NCI-H510A (cell line): ENCODE data around the gene HM13.
A peak's percentile ranks its signal among the peaks of the same experiment; 100 is the strongest.
"Not testable (repeated sequence)": the region's sequence is repeated elsewhere in the genome, so short reads cannot be mapped to it uniquely, and the experiment has no call there.

ENCODE experiments used
- DNase-seq: peaks from one replicate; lab custom pipeline; 2025; lab: John Stamatoyannopoulos, UW

Gene HM13

DNA sequence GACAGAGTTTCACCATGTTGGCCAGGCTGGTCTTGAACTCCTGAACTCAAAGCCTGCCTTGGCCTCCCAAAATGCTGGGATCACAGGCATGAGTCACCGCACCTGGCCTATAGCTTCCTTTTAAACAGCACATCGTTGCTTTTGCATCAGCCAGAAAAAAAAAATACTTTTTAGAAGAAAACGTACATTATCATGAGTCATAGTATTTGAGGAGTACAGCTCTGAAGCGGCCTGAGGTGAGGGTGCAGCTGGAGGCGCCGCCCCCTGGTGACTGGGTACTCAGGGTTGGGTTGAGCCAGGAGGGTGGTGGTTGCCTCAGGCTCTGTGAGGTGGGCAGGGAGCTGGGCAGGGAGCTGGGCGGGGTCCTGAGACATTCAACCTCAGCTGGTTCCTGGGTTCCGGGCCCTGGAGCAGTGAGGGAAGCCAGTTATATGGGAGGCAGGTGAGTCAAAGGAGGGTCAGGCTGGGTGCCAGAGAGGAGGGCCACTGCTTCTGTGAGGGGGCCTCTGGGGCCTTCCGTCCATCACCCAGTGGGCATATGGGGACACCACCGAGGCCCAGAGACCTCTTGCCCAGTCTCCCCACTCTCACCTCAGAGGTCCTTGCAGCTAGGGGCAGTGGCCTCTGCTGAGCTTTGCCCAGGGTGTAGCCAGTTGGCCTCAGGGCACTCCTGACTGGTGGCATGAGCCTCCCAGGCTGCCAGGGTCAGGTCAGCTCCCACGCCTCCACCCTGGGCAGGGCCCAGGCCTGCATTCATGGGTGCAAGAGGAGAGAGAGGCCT lies 79.2 kb downstream of the HM13 start:
- no peak for DNase-seq

DNA sequence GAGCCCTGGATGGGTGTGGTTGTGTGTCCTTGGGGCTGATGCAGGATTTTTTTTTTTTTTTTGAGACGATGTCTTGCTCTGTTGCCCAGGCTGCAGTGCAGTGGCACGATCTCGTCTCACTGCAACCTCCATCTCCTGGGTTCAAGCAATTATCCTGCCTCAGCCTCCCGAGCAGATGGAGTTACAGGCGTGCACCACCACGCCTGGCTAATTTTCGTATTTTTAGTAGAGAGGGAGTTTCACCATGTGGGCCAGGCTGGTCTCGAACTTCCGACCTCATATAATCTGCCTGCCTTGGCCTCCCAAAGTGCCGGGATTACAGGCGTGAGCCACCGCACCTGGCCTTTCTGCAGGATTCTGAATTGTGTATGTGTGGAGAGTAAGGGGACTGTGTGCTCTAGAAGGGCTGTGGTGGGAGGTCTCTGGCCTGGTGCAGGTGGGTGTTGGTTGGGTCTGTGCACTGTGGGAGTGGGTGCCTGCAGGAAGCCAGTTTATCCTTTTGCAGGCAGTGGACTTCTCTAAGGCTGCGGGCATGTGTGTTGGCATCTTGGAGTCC lies 79.8 kb downstream of the HM13 start:
- no peak for DNase-seq

DNA sequence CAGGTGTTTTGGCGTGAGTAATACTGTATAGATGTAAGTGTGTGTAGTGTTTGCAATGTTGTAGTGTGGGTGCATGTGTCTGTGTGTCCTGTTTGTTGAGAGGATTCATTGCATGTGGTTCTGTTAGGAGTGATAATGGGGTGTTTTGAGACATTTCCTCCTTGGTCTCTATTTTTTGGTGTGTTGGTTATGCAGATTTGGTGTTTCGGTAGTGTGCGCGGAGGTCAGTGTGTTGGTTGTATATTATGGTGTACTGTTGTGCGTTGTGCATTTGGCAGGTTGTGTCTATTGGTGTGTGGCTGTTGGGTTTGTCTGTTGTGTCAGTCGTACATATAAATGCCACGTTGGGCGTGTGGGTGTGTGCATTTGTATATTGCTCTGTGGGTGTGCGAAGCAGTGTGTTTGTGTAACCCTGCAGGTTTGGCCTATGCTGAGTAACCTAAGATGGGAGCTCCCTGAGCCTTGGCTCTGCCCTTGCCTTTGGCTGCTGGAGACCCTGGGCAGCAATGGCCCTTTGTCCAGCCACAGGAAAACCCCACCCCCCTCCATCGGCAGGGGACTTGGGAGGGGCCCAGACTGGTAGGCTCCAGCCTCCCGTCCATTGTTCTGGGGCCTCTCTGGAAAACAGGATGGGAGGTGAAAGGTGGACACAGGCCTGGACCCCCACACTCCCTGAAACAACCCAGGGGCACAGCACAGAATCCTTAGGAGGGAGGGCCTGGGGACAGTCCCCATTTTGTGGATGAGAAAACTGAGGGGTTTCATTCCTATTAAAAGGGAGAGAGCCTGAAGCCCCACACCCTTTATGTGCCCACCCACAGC lies 80.5 kb downstream of the HM13 start:
- no peak for DNase-seq

DNA sequence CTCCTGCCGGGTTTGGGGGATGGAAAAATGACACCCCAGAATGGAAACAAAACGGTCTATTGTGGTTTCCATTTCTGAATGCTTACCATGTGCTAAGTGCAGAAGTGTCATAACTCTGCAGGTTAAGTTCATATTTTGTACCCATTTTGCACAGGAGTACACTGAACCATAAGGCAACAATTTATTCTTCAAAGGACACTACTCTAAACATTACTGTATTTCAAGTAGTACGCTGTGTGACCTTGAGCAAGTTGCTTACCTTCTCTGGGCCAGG lies 81.1 kb downstream of the HM13 start:
- DNase-seq, result no peak

DNA sequence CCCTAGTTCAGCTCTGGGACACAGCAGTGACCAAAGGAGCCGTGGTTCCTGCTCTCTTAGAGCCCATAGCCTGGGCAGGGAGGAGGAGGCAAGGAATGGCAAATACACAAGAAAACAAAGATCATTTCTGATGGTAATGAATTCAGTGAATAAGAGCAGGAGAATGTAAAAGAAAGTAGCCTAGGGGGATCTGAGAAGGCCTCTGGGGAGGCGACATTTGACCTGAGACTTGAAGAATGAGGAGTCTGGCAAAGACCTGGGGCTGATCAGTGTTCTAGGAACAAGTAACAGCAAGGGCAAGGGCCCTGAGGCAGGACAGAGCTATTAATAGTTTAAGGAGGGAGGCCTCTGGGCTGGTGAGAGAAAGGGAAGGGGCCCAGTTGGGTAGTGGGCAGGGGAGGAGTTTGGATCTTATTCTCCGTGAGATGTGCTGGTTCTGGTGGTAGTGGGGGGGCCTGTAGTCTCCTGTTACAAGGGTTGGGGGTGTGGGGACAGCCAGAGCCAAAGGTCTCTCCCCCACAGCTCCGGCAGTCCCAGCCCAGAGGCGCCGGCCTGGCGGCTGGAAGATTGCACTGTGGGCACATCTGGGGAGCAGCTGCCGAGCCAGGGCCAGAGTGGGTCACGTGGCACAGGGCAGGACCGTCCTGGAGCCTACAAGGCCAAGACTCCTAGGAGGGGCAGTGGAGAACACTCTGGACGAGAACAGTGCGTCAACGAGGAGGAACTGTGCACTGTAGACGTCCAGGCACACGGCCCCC lies 81.6 kb downstream of the HM13 start:
- DNase-seq, result no peak

DNA sequence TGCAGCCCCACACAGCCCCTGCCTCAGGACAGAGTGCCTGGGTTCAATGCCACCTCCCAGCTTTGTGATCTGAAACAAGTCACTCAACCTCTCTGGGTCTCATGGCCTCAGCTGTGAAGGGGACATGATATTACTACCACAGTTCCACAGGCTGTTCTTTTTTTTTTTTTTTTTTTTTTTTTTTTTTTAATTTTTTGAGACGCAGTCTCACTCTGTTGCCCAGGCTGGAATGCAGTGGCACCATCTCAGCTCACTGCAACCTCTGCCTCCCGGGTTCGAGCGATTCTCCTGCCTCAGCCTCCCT lies 82.1 kb downstream of the HM13 start:
- not testable (repeated sequence) for DNase-seq

DNA sequence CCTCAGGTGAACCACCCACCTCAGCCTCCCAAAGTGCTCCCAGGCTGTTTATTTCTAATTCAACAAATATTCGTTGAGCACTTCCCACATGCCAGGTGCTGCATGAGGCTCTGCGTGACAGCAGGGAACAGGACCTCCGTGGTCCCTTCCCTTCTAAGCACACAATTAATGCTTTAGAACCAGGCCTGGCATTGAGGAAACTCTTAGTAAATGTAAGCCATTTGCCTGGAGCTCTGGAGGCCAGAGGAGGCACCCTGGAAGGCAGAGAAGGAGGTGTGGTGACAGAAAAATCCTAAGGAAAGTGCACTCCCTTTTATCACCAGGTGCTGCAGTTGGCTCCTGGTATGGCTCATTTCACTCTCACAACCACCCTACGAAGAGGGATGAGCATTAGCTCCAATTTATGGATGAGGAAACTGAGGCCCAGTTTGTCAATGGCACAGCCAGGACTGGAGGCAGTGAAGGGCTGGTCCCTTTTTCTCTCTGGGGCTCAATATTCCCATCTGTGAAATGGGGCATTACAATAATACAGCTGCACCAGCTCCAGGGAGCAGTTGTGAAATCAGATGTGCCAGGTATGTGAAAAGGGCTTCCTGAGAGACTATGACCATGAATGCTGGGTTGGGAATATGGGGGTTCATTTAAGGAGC lies 82.7 kb downstream of the HM13 start:
- DNase-seq, result no peak

DNA sequence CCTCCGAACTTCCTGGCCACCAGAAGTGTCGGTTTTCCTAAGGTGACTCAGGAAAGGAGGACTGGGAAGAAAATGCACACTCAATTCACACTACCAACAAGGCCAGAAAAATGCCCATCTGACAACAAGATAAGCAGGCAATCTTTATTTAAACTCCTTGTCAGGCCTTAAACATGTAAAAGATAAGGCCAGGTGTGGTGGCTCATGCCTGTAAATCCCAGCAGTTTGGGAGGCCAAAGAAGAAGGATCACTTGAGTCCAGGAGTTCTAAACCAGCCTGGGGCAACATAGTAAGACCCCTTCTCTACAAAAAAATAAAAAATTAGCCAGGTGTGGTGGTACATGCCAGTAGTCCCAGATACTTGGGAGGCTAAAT lies 83.2 kb downstream of the HM13 start:
- no peak for DNase-seq

DNA sequence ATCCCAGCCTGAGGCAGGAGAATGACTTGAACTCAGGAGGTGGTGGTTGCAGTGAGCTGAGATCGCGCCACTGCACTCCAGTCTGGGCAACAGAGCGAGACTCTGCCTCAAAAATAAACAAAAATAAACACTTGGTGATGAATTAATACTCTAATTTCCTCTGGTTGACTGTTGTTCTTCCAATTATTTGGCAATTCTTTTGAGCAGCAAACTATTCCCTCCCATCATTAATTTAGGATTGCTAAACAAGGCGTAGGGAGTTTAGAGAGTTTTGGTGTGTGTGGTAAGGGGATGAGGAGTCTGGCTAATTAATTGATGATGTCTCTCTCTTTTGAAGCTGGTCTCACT lies 88.2 kb downstream of the HM13 start:
- no peak for DNase-seq

DNA sequence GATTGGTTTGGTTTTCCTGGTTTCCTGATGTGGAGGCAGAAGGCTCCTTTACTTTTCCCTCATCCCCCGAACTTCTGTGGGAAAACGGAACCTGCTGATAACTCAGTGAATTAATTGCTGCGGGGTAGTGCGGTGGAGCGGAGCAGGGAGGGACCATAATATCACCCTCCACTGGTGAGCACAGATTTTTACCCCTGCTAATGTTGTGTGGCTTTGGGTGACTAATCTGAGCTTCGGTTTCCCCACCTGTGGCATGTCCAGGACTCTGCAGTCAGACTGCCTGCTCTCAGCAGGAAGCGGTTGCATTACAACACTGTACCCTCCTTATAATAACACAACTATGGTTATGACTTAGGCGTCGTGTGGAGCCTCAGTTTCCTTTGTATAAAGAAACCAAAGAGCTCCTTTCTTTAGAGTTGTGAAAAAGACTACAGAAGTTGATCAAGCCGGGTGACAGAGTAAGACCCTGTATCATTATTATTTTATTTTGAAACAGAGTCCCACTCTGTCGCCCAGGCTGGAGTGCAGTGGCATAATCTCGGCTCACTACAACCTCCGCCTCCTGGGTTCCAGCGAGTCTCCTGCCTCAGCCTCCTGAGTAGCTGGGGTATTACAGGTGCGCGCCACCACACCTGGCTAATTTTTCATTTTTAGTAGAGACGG lies 88.7 kb downstream of the HM13 start:
- no peak for DNase-seq

DNA sequence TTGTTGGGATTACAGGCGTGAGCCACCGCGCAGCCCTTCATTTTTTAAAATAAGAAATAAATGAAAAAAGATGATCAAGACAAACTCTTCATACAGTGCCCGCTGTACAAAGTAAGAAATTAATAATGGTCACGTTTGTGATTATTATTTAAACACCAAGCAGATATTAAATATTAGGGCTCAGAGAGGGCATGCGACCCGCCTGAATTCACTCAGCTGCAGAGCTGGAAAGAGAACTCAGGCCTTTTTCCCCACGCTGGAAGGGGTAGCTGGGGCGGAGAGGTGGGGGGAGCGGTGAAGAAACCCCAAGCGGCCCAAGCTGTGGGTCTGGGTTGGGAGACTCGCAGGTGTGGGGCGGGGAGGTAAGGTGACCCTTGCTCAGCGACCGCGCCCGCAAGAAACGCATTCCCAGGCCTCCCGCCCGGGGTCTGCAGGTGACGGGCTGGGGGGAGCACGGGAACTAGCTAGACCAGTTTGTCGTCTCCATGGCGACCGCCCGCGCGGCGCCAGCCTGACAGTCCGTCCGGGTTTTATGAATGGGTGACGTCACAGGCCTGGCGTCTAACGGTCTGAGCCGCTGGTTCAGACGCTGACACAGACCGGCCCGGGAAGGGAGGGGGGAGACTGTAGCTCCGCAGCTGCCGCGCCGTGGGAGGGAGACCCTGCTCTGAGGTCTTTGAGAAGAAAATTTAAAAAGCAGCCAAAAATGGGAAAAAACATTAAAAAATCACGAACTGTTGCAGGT lies 89.8 kb downstream of the HM13 start:
- peak; percentile 95 for DNase-seq

DNA sequence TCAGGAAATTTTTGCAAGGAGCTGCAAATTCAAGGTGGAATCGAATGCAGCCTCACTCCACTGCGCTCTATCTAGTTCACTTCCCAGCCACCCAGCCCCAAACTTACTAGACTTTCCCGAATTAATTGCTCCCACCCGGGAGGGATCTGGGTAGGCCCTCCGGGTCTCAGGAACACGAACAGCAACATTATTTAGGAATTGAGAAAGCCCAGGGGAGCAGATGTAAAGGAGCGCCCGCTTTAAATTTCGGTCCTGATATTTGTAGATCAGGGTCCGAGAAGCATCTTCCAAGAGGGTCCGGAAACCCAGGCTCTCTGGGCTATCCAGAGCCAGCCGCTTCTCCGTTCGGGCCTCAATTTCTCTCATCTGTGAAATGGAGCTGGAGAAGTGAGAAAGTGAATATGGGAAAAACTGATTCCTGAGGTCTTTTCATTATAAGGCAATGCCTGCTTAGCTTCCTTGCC lies 90.4 kb downstream of the HM13 start:
- no peak for DNase-seq

DNA sequence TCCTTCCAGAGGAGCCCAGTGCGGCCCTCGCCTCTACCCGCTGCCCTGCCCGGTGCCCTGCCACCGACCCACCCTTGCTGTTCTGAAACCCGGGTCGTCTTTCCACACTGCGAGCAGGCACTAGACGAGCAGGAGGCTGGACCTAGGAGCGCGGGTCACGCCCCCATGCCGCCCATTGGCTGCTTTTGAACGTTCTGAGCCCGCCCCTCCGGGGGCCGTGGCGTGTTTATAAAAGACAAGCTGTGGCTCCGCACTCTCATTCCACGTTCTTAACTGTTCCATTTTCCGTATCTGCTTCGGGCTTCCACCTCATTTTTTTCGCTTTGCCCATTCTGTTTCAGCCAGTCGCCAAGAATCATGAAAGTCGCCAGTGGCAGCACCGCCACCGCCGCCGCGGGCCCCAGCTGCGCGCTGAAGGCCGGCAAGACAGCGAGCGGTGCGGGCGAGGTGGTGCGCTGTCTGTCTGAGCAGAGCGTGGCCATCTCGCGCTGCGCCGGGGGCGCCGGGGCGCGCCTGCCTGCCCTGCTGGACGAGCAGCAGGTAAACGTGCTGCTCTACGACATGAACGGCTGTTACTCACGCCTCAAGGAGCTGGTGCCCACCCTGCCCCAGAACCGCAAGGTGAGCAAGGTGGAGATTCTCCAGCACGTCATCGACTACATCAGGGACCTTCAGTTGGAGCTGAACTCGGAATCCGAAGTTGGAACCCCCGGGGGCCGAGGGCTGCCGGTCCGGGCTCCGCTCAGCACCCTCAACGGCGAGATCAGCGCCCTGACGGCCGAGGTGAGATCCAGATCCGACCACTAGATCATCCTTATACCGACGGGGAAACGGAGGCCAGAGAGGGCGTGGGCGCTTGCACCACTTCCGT lies 91.0 kb downstream of the HM13 start, which contains the start of gene ID1:
TSS of gene ID1 (plus strand) at position 259 of the 871 bp plus-strand sequence. CDS start at position 358, 99 bp downstream.
- DNase-seq, result peak; percentile 89

DNA sequence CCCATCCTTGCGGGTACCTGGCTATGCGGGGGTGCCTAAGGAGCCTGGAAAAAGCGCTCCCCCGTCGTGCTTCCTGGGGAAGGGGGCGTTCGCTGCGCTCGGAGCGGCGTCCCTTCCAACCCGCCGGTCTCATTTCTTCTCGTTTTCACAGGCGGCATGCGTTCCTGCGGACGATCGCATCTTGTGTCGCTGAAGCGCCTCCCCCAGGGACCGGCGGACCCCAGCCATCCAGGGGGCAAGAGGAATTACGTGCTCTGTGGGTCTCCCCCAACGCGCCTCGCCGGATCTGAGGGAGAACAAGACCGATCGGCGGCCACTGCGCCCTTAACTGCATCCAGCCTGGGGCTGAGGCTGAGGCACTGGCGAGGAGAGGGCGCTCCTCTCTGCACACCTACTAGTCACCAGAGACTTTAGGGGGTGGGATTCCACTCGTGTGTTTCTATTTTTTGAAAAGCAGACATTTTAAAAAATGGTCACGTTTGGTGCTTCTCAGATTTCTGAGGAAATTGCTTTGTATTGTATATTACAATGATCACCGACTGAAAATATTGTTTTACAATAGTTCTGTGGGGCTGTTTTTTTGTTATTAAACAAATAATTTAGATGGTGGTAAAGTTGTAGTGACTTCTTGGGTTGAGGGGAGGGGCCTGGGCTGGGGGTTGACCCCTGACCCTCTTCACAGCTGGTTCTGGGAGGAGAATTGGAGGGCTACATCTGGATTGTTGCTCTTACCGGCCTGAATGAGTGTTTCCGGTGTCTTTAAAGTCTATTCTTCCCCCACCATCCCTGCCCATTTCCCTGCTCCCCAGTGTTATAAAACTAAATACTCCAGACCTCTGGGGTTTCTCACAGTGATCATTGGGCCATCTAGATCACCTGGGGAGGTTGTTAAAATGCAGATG lies 91.9 kb downstream of the HM13 start:
- DNase-seq, result no peak

DNA sequence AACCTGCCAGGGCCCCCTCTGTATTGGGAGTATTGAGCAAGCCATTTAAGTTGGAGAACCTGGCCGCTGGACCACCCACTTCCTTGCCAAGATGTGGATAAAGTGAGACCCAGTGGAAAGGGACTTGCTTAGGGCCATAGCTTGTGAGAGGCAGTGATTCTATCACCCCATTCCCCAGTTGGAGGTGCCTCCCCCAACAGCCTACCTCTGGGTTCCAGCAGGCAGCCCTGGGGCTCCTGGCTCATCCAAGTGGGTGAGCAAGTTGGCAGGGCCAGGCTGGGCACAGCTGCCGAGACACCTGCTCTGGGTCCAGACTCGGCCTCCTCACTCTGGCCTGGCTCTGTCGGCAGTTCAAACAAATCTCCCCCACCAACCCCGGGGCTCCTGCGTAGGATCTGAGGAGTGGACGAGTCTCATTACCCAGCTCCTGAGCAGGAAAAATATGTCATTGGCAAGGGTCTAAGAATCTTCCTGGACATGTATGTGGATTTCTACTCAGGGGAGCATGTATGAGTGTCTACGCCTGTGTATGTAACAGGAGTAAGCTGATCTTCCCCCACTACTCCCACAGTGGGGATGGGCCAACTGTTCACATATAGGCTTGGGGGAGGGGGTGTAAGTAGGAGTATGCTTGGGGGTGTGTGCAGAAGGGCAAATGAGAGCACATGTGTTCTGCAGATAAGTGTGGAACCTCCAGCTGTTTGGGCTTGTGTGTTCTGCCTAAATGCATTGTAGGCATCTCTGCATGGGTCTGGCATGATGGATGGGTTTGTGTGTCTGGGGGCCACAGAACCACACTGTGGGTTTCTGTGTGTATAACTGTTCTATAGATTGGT lies 92.8 kb downstream of the HM13 start:
- no peak for DNase-seq

DNA sequence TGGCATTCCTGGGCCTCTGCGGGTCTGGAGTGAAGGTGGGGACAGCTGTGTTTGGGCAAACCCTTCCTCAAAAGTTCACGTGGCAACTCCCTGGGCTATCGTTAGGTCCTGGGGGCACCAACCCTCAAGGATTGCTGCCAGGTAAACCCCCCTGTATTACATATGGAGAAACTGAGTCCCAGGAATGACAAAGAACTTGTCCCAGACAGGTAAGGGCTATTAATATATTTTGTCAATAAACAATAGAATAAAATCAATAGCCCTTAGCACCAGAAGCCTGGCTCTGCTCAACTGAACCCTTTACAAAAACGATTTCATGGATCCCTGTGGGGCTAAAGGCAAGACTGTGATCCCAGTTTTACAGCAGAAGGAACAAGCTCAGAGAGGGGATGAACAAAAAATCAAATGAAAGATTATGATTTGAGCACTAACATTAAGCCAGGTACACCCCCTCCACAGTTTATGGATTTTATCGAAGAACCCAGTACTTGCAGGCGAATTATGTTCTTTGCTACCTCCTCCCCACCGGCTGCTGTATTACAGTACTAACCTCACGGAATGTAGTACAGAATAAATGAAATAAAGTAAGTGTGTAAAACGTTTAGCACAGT lies 93.5 kb downstream of the HM13 start:
- no peak for DNase-seq

DNA sequence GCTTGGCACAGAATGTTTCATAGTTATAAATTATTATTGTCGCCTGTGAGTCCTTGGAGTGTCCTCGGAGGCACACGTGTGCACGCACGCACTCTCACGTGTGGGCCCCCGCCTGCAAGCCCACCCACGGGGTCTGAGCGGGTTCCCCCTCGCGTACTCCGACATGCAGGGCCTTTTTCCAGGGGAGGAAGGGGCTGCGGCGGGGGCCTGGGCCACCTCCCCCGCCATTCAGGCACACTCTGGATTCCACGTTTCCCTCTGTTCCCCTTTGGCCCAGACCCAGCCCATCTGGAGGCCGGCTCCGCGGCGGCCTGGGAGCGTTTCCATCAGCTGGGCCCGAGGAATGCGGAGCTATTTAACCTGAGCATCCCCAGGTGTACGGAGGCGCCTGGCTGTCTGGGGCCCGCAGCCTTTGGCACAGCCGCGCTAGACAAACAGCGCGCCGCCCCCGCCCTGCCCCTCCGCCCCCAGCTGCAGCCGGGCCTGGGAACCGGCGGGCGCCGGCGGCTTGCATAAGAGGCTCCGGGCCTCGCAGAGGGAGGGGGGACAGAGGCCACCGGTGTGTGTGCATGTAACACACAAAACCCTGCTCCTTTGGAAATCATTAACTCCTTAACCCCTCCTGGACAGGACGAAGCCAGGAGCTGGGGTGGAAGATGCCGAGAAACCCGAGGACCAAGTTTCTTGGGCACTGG lies 94.2 kb downstream of the HM13 start:
- DNase-seq, result peak; percentile 71
